HG03565 (cell line): ENCODE data around the gene PLEKHH3.
"Not testable (repeated sequence)": the region's sequence is repeated elsewhere in the genome, so short reads cannot be mapped to it uniquely, and the experiment has no call there.

Experiments used
- ATAC-seq: cut with Tn5 transposase; IDR thresholded peaks from one replicate; pipeline ENCODE4 v1.9.1; 2021; ENCODE audit warnings: mild to moderate bottlenecking, moderate library complexity; ENCODE audit not compliant: unreplicated experiment

Gene PLEKHH3

DNA sequence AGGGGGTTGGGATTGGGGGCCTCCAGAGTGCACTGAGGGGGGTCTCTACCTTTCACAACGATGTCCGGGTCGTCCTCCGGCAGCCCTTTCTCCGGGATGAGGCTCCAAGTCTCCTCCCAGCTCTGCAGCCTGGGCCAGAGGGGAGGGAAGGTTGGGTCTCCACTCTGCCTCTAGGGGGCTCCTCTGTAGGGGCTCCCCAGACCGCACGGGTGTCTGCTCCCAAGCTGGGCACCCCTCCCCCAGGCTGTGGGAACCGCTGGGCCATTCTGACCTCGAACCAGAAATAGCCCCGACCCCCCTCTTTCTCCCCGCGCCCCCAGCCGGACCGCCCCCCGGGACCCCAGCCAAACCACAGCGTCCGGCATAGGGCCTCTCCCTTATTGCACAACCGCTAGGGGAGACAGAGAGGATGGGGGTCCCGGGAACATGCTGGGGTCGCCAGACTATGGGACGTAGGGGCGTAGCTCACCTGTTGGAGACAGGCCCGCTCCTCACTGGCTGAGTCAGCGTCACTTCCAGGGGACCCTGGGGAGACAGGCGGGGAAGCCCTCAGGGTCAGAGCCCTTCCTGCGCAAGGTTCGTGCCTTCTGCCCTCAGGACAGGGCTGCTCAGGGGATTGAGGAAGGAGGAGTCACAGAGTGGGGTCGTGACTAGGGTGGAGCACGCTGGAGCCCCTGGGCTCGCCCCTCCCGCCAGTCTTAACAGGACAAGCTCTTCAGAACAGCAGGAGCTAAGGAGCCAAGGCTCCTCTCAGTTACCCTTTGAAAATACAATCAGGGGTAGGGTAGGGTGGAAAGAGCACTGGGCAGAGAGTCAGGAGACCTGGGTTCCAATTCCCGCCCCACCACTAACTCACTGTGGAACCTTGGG, 2.7 kb downstream of the PLEKHH3 start:
- ATAC-seq, result no peak

GRCh38 chr17:42673266-42673884, 3.4 kb downstream of the PLEKHH3 start:
- no peak for ATAC-seq

GRCh38 chr17:42672038-42672437, 4.8 kb downstream of the PLEKHH3 start:
- no peak for ATAC-seq

- no peak for ATAC-seq
Measured at GRCh38 chr17:42670789-42671657, 5.8 kb downstream of the PLEKHH3 start.

DNA sequence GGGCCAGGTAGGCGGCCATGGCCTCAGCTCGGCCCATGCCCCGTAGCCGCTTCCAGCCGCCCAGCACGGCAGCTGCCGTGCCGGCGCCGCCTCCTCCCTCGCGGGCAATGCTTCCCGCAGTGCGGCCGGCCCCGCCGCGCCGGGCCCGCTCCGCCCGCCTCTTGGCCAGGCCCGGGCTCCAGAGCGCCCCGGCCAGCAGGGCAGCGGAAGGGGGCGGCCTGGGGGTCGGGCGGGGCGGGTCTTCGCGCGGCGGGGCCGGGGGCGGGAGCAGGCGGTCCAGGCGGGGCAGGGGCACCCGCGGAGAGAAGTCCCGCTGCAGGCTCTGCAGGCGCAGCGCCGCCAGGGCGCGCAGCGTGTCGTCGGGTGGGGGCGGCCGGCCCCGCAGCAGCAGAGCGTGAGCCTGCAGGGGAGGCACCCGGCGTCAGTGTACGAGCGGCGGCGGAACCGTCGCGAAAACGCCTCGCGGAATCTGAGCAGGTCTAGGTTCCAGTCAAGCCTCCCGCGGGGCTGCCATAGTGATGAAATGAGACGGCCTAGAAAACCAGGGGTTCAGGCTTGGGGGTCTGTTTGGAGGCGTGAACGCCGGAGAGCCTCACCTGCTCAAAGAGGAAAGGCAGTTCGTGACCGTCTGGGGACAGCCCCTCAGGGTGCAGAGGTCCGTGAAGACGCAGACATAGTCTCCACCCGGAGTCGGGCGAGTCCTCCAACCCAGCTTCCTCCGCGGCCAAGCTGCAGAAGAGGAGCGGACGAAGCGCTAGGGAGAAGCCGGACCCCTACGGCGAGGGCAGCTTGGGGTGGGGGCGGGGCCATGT, 6.6 kb downstream of the PLEKHH3 start:
- ATAC-seq, result no peak

DNA sequence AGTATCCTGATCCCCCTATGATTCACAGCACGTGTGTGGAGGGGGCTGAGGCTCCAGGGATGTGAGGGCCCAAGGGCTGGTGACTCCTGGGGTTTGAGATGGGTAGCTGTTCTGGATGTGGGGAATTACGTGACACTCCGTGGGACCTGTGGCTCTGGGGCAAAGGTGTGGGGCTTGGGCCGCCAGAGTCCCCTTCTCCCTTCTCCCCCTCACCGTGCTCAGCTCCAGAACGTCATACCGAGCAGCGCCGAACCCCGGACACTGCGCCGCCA, 7.2 kb downstream of the PLEKHH3 start:
- ATAC-seq, result no peak

- ATAC-seq, result no peak
Measured at GRCh38 chr17:42667088-42667951, 9.5 kb downstream of the PLEKHH3 start.

DNA sequence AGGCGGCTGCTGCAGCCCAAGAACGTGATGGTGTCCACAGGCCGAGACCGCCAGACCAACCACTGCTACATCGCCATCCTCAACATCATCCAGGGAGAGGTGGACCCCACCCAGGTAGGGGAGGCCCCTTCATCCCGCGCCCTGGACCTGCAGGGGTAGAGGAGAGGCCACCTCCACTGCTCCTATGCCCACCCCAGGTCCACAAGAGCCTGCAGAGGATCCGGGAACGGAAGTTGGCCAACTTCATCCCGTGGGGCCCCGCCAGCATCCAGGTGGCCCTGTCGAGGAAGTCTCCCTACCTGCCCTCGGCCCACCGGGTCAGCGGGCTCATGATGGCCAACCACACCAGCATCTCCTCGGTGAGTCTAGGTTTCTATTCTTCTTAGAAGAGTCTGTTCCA, 10.7 kb downstream of the PLEKHH3 start:
- ATAC-seq, result not testable (repeated sequence)

DNA sequence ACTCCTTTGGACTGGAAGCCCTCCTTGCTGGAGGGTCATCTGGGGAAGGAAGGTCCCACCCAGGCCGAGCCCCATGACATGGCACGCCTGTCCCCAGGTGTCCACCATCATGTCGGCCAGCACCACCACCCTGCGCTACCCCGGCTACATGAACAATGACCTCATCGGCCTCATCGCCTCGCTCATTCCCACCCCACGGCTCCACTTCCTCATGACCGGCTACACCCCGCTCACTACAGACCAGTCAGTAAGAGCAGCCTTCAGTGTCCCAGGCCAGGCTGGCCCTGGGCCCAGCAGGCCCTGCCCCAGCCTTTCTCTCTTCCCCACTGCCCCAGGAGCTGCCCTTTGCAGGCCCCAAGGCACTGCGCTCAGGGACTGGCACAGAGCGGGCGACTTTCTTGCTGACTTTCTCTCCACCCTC, 11.2 kb downstream of the PLEKHH3 start:
- no peak for ATAC-seq

GRCh38 chr17:42660692-42661345, 16.0 kb downstream of the PLEKHH3 start:
- ATAC-seq, result no peak

- not testable (repeated sequence) for ATAC-seq
Measured at GRCh38 chr17:42659932-42660274, 16.9 kb downstream of the PLEKHH3 start.

- peak; percentile 38 for ATAC-seq
Measured at GRCh38 chr17:42659079-42659931, 17.5 kb downstream of the PLEKHH3 start, which contains the start of gene TUBG2. TSS of gene TUBG2 (plus strand) at chr17:42659284. CDS start at chr17:42659504, 220 bp downstream.

DNA sequence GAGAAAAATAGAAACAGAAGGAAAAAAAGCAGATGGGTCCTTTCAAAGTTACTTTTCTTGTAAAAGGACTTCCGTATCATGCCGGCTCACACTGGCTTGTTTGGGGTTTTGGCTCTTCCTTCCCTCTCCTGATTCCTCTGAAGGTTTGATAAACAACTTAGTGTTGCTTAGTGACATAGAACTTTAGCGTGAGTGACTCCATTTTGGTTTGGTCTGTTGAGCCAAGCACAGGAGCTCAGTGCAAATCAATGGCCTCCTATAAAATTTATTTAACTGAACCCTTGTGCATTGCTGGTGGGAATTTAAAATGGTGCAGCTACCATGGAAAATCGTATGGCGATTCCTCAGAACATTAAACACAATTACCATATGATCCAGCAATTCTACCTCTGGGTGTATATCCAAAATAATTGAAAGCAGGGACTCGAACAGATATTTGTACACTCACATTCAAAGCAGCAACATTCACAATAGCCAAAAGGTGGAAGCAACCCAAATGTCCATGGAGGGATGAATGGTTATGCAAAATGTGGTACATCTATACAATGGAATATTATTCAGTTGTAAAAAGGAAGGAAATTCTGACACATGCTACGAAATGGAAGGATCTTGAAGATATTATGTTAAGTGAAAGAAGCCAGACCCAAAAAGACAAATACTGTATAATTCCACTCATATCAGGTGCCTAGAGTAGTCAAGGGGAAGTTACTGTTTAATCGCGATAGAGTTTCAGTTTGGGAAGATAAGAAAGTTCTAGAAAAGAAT, 18.8 kb downstream of the PLEKHH3 start:
- ATAC-seq, result no peak

GRCh38 chr17:42655528-42655927, 21.3 kb downstream of the PLEKHH3 start:
- no peak for ATAC-seq

GRCh38 chr17:42653179-42654124, 23.3 kb downstream of the PLEKHH3 start:
- no peak for ATAC-seq

- no peak for ATAC-seq
Measured at GRCh38 chr17:42651392-42651791, 25.4 kb downstream of the PLEKHH3 start.

DNA sequence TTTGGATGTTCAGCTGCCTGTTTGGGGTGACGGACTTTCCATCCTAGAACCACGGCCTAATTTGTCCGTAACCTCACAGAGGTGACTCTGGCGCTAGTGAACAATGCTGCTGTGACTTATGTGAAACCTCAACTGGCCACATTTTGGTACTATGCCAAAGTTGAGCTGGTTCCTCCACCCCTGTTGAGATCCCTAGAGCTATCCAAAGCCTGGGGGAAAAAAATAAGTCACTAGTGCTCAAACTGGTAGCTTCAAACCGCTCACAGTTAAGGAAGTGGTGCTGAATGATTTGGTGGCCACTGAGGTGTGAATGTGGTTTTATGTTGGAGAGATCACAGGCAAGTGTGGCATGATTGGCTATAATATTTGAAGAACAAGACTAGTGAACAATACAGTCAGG, 29.0 kb downstream of the PLEKHH3 start:
- no peak for ATAC-seq
